GM12878 (cell line): Measurements from ENCODE around the gene PCED1A. TPM values are rescaled to one million over a fixed set of nuclear protein-coding genes. Genes with fewer than 3 reads are reported as not detected.

Experiments
- ATAC-seq: fragments of 200-7000 bp; cut with Tn5 transposase; 3 replicates; pipeline ENCODE4 v1.9.1; 2020; ENCODE audit warnings: mild to moderate bottlenecking, moderate library complexity
- BruUV-seq: library from RNA; stranded (reverse); fragments of 400-500 nt; replicated peaks from 2 replicates; lab custom pipeline; 2021; lab: Mats Ljungman, UMichigan
- CTCF ChIA-PET: fragments of 300-600 bp; sonication (Branson Sonifier 250); formaldehyde crosslinking; extraction: SDS; loops from one replicate; lab custom pipeline; 2021; ENCODE audit warnings: inconsistent platforms; lab: Yijun Ruan, JAX
- POLR2A ChIA-PET: fragments of 350-600 bp; formaldehyde crosslinking; extraction: SDS; loops from one replicate; lab custom pipeline; 2021; ENCODE audit warnings: inconsistent platforms; lab: Charles Lee
- RAD21 ChIA-PET: fragments of 300-600 bp; sonication (Branson Sonifier 250); formaldehyde crosslinking; loops from one replicate; lab custom pipeline; 2023; ENCODE audit warnings: antibody characterized with exemption; ENCODE audit not compliant: unreplicated experiment; lab: Charles Lee
- SMC1A ChIA-PET: fragments of 300-600 bp; sonication (Branson Sonifier 250); formaldehyde crosslinking; loops from one replicate; lab custom pipeline; 2023; ENCODE audit not compliant: unreplicated experiment, uncharacterized antibody; lab: Charles Lee
- DNase-seq: peaks from one replicate; pipeline ENCODE4 v3.0.0-alpha.2; 2011; ENCODE audit warnings: low read depth, low spot score
- FAIRE-seq: peaks from 3 replicates; lab custom pipeline; 2011; peaks lifted over from hg19 to GRCh38; lab: Jason Lieb, UNC
- H2AFZ ChIP-seq: 2 replicates; pipeline ENCODE4 v1.6.0; 2011; ENCODE audit warnings: low read depth, low read length, control low read depth; ENCODE audit not compliant: control insufficient read depth
- H3K27ac ChIP-seq: 2 replicates; pipeline ENCODE4 v1.5.1; 2011; ENCODE audit warnings: control low read depth; ENCODE audit not compliant: control insufficient read depth, insufficient read depth
- H3K27me3 ChIP-seq, 2 experiments: replicated peaks in 1 of 2; 2 replicates each; pipeline versions ENCODE4 v1.6.0 to v1.6.1; 2011; ENCODE audit warnings: low read length in 1 of 2; ENCODE audit not compliant: control insufficient read depth in 2 of 2, insufficient read depth in 2 of 2
- H3K36me3 ChIP-seq, 2 experiments: 2 replicates each; pipeline ENCODE4 v1.5.1; 2011; ENCODE audit warnings: low read length in 1 of 2; ENCODE audit not compliant: control insufficient read depth in 2 of 2, insufficient read depth in 2 of 2
- H3K4me1 ChIP-seq: 2 replicates; pipeline ENCODE4 v1.6.1; 2011; ENCODE audit warnings: mild to moderate bottlenecking, low read length, moderate library complexity, mixed read lengths; ENCODE audit not compliant: control insufficient read depth, insufficient read depth
- H3K4me2 ChIP-seq: 2 replicates; pipeline ENCODE4 v1.6.0; 2011; ENCODE audit warnings: control low read depth; ENCODE audit not compliant: control insufficient read depth, insufficient read depth
- H3K4me3 ChIP-seq: fragments of 200-600 bp; sonication (generic); 2 replicates; pipeline ENCODE4 v1.5.1; 2016
- H3K79me2 ChIP-seq: 2 replicates; pipeline ENCODE4 v1.6.0; 2011; ENCODE audit warnings: low read length; ENCODE audit not compliant: control insufficient read depth, insufficient read depth
- H3K9ac ChIP-seq: 2 replicates; pipeline ENCODE4 v1.8.0; 2011; ENCODE audit warnings: low read length, control low read depth, mixed read lengths; ENCODE audit not compliant: control insufficient read depth, insufficient read depth
- H3K9me3 ChIP-seq: replicated peaks from 3 replicates; pipeline ENCODE4 v1.5.1; 2011; ENCODE audit warnings: mild to moderate bottlenecking, low read length; ENCODE audit not compliant: control insufficient read depth, insufficient read depth
- H4K20me1 ChIP-seq: 2 replicates; pipeline ENCODE4 v1.6.0; 2011; ENCODE audit not compliant: control insufficient read depth, insufficient read depth
- MYB ChIP-seq: fragments of 150-350 bp; IDR thresholded peaks from 2 replicates; pipeline ENCODE4 v1.6.1; 2014; ENCODE audit warnings: mild to moderate bottlenecking, low read depth, low read length, borderline replicate concordance
- MYC ChIP-seq: IDR thresholded peaks from 2 replicates; pipeline ENCODE4 v1.6.1; 2011; ENCODE audit warnings: mild to moderate bottlenecking, low read length, moderate library complexity, inconsistent platforms; ENCODE audit not compliant: insufficient read depth, insufficient replicate concordance, insufficient read length, severe bottlenecking
- PRDM15 ChIP-seq: fragments of 450-650 bp; formaldehyde crosslinking; IDR thresholded peaks from 2 replicates; pipeline ENCODE4 v1.4.0; 2020; ENCODE audit warnings: mild to moderate bottlenecking, moderate library complexity
- SIN3A ChIP-seq: IDR thresholded peaks from 2 replicates; pipeline ENCODE4 v1.6.1; 2012; ENCODE audit warnings: low read depth, low read length, improper control_type of control experiment
- SIX5 ChIP-seq: IDR thresholded peaks from 2 replicates; pipeline ENCODE4 v1.6.1; 2011; ENCODE audit warnings: mild to moderate bottlenecking, low read depth, low read length, moderate library complexity; ENCODE audit not compliant: severe bottlenecking
- SMAD1 ChIP-seq: fragments of 450-650 bp; IDR thresholded peaks from 2 replicates; pipeline ENCODE4 v1.6.1; 2018; ENCODE audit warnings: mild to moderate bottlenecking, low read depth; ENCODE audit not compliant: partially characterized antibody
- SPI1 ChIP-seq: IDR thresholded peaks from 2 replicates; pipeline ENCODE4 v1.6.1; 2011; ENCODE audit warnings: low read depth, mild to moderate bottlenecking, low read length, moderate library complexity, borderline replicate concordance; ENCODE audit not compliant: insufficient read depth
- WGBS: methylation state at CpG from one replicate; pipeline ENCODE4 v1.1.6; 2016; ENCODE audit warnings: low lambda C conversion rate; ENCODE audit not compliant: insufficient replicate concordance, insufficient coverage; ENCODE audit errors: missing lambda C conversion rate; 5-methylcytosine and 5-hydroxymethylcytosine counted together
- in situ Hi-C: fragments of 300-500 bp; cut with MboI; formaldehyde crosslinking; loops from 9 replicates; pipeline ENCODE4 v1.14.3; 2018; ENCODE audit warnings: mixed read lengths
- intact Hi-C: fragments of 100-400 bp; cut with micrococcal nuclease; formaldehyde crosslinking; loops from one replicate; pipeline ENCODE4 v1.14.2; 2022; ENCODE audit not compliant: unreplicated experiment
- polyA plus RNA-seq, 11 experiments: library from polyadenylated mRNA; depleted of rRNA in 4 of 11; unstranded in 6 of 11; stranded (reverse) in 5 of 11; fragments of >200 nt; fragmentation: Nextera tagmentation in 4 of 11; fragmentation: Illumina TruSeq in 1 of 11; extraction: Ambion mirVana in 4 of 11; extraction: Trizol in 1 of 11; gene quantifications; 1 replicate in 1 of 11; 2 replicates in 10 of 11; pipeline versions ENCODE4 v1.2.1 to v1.2.3, GENCODE V29; 2011 to 2016; ENCODE audit warnings: inconsistent platforms in 2 of 11, missing spikeins in 2 of 11, low read depth in 1 of 11
- total RNA-seq, 4 experiments: library from RNA; depleted of rRNA in 3 of 4; stranded (reverse); fragments of >200 nt in 3 of 4; fragmentation: Illumina TruSeq in 1 of 4; extraction: Trizol in 1 of 4; gene quantifications; 2 replicates each; pipeline versions ENCODE4 v1.2.1 to v1.2.3, GENCODE V29; 2013 to 2021

PCED1A gene
- total and polyA plus RNA-seq, 10 of the 15 experiments (the other 5 are each of a cell fraction or from before 2014, with no cell fraction given) = 4.5 to 30.9 (median 12.0) TPM

DNA sequence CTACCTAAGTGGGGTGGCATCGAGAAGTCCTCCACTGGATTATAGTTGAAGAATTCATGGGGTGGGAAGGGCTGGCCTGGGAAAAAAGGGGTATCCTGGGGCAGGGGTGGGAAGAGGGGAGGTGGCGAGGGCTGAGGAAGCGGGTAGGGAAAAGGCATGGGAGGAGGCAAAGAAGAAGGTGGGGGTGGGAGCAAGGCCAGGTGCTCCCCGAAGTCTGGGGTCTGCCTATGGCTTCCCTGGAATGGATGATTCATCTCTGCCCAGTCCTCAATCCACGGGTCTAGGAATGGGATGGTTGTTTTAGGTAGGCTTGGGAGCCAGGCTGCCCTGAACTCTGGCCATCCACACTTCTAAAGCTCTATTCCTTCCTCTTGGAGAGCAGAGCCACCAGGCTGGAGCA lies 4.4 kb downstream of the PCED1A start (continued):
- TF ChIP-seq SMAD1 (no peak), PRDM15 (no peak)

DNA sequence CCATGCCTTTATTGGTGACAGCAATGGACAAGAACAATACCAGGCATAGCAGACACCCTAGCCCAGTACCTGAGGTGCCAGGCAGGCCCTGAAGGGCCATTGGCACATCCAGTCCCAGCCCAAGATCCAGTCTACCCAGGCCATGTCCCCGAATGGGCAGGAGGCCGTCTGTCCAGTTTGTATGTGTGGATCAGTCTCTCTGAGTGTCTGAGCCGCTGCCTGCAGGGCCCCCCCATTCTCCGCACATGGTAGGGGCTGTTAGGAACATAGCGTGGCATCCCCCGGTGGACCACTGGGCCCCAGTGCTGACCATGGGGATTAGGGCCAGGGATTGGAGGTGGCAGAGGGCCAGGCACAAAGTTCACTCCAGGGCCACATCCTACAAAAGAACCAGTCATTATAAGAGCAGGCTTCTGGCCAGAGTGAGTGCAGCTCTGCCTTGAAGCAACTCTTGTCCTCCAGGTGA lies 5.1 kb downstream of the PCED1A start:
- H3K4me3 ChIP-seq = no peak overlapping the region
- H3K27ac ChIP-seq = no peak overlapping the region
- ChIA-PET SMC1A (no interaction called here), CTCF (interaction anchor here (1.2 kb wide), 1 partner anchor 166 kb away, joined by 3 read pairs; no protein-coding TSS in a partner anchor), RAD21 (no interaction called here), POLR2A (no interaction called here)
- no peak overlapping the region for H2AFZ ChIP-seq
- peaks cover 3% of the 10 kb centered on the region; the same call in 1 of the 2 replicates for H3K79me2 ChIP-seq
- no peak overlapping the region for H3K9ac ChIP-seq
- DNase-seq (no peak), FAIRE-seq (no peak), ATAC-seq (no peak)
- no peaks in the 10 kb centered on the region for H3K27me3 ChIP-seq
- H3K9me3 ChIP-seq = no peaks in the 10 kb centered on the region
- 81% methylated on average over 6 of the region's 6 CpGs for WGBS
- in situ Hi-C loops = no loop called here
- no peaks in the 10 kb centered on the region for H3K36me3 ChIP-seq
- no TSS peak for BruUV-seq
- intact Hi-C loops = no loop called here
- no peak for TF ChIP-seq SIN3A
- no peak for TF ChIP-seq MYB
- TF ChIP-seq SPI1 = no peak
- no peak for TF ChIP-seq MYC
- TF ChIP-seq SIX5 = no peak
- no peaks in the 10 kb centered on the region for H4K20me1 ChIP-seq
- peaks cover 14% of the 10 kb centered on the region for H3K4me1 ChIP-seq
- H3K4me2 ChIP-seq = no peak overlapping the region
